ENCODE data around the gene RFXAP.

RFXAP gene

DNA sequence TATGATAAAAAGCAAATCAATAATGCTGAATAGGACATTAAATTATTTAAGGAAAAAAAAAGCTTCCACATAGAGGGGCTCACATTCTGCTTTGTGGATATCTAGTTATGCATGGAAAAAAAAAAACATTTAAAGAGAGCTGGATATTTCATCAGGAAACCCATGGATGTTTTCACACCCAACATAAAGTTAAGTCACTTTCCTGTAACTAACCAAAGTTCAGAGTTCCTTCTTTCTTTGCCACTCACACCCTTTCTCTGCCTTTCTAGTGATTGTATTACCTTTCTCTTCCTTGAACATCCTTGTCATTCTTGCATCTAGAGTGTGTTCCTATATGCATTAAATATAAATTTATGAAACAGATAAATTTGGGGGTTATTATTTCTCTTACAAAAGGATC lies 47.2 kb downstream of the RFXAP start:
- no peak for DNase-seq (ENCODE audit: low read depth, low spot score)

DNA sequence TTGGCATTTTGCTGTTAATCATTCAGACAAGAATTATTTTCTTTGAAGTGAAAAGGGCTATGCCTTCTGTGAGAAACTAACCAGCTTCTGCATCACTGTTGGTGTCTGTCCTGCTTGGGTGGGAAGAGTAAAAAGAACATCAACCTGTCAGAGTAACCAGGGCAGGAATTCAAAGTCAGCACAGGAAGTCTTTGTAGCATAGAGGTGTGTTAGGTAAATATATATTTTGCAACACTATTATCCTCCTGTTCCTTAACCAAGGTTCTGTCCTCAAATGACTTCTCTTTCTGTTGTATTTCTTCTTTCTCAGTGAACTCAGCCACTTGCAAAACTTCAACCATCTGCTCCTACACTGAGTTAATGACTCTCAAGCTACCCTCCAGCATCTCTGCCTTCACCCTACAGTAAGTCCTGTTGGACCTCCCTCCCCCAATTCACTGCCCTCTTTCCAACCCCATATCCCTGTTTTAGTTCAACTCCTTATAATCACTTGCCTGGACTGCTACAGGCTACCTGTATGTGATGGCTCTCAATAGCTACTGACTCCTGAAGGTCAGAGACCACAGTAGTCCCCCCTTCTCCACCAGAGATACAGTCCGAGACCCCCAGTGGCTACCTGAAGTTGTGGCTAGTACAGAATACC lies 51.1 kb downstream of the RFXAP start:
- DNase-seq (ENCODE audit: low read depth, low spot score): no peak

DNA sequence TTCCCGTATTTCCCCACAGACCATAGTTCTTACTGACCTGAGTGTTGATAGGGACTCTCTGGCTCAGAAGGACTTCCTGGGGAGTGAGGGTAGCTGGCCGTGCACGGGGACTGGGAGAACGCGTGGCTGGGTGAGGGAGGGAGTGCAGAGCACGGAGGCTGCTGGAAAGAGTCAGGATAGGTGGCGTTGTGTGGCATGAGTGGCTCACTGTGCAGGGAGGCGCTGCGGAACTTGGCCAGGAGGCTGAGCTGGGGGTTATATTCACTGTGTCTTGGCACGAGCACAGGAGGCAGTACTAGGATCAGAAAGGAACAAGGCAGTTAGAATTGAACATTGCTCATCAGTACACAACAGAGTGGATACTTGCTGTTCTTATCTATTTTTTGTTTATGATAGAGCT lies 53.6 kb downstream of the RFXAP start:
- no peak for DNase-seq (ENCODE audit: low read depth, low spot score)

DNA sequence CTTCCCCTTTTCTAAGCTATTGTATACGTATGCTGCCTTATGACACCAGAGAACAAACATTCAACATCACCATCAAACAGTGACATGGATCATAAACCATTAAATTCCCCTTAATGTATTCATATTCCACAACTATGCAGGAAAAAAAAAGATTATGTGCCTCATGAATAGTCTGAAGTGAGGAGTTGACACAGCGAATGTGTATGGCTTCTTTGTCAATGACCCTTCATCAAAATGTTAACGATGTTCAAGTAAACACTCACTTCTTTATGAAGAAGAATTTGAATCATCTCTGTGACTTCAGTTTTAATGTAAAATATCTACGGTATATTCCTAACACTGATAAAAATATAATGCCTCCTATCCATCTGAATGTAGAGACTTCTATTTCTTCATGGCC lies 56.4 kb downstream of the RFXAP start:
- DNase-seq (ENCODE audit: low read depth, low spot score): no peak

DNA sequence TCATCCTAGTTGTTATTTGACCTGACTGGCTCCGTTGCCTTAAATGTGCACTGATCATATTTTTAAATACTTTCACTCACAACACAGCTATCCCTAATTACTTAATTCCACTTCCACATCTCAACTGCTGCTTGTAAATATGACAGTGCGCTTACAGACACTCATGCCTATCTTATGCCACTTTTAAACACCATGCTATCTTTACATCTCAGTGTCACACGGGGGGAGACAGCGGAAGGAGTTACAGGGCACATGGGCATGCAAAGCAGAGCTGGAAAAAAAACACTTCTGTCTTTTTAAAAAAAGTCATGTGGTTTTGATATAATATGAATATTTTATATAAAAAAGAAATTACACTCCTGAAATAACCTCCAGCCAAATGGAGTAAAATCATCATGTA lies 56.9 kb downstream of the RFXAP start:
- DNase-seq (ENCODE audit: low read depth, low spot score): no peak

All from activated CD4-positive, CD25-positive, alpha-beta regulatory T cell treated with anti-CD3 and anti-CD28 coated beads, Interleukin-2, amount 50 U/mL, for 16 hours (primary cell).